Superior temporal gyrus (tissue), 1 donor: ENCODE measurements around the gene SLC35F3.

ENCODE experiments used
- DNase-seq: peaks from one replicate; pipeline ENCODE4 v3.0.0-alpha.2; 2016; ENCODE audit errors: extremely low spot score

Gene SLC35F3

DNA sequence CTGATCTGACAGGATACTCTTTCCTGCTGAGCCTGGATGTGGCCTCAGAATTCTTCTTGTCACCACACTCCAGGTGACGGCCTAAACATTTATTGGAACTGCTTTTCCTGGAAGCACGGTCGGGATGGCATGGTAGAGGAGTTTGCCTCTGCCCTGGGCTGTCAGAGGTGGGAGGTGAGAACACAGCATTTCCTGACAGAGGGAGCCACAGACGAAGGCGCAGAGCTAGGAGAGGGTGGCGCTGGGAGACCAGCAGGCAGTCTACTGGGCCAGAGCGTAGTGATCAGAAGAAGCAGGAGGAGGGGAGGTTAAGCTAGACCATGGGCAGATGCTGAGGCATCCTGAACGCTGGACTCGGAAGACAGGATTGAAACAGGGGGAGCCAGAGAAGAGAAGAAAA lies 315.2 kb downstream of the SLC35F3 start:
- no peak for DNase-seq

- DNase-seq, result no peak
These were observed 317.1 kb downstream of the SLC35F3 start for GRCh38 chr1:234221601-234222000.

GRCh38 chr1:234222561-234223280 lies 318.2 kb downstream of the SLC35F3 start:
- DNase-seq, result no peak

DNA sequence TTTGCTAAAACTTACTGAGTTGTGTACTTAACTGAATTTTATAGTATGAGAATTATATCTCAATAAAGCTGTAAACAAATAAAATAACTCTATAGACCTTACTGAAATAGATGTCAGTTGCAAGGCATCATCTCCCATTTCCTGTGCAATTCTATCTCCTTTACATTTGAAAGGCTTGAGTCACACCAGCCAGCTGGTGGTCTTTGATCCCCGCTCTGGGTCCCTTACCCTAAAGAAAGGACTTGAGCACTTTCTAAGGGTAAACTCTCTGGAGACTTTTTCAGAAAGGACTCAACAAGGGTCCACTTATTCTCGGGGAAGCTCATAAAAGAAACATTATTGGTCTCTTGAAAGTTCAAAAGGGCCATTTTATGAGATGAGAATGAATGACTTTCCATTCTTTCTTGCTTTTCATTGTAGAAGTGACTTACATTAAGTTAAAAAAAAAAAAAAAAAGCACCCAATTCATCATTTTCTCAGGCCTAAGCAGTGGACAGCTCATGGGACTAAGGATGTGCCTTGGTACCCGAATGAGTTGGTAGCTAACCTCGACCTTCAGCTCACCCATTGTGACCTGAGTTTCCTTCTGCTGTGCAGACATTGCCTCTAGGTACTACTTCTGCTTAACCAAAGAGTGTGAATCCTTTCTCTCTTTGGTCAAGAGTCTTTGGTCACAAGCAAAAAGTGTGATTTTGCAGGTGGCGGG lies 321.8 kb downstream of the SLC35F3 start:
- no peak for DNase-seq

DNA sequence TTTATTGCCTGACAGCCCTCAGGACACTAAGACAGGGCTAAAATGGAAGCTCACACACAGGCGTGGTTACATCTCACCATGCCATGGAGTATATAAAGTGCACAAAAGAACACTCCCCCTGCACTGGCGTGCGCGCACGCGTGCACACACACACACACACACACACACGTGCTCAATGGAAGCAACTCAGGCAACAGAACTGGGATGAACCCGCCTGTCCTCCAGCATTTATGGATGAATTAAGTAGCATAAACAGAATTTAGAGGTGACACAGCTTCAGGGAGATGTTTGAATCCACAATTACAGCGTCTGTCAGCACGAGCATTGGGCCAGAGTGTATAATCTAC lies 322.3 kb downstream of the SLC35F3 start:
- no peak for DNase-seq

DNA sequence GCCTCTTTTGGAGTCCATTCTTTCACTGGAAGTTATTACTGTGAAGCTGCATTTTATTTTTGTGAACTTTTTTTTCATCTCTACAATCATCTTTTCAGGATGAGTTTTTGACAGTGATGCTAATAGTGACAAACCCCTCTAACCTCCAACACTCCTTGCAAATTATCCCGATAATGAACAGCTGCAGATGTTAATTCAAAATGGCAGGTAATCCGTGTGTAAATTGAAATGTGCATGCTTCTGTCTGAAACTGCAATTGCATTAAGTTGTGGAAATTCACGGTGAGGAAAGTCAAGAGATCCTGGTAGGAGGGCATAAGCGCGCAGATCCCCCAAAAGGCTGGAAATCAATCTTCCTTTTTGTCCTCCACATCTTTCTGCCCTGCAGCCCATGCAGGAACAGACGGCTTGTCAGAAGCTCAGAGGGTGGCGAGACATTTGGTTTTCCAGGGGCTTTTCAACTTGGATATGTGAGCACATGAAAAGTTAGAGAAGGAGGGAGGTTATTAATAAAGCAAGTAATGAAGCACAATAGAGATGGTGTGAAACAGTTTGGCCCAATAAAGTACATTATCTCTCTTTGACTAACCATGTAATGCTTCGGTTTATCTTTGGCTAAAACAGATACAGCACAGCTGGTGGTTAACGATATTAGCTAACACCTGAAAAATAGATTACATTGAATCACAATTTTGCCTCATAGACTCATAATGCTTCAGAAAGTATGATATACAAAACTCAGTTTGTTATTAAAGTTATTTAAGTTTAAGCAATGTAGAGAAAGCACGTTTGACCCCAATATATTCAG lies 325.3 kb downstream of the SLC35F3 start:
- no peak for DNase-seq

DNA sequence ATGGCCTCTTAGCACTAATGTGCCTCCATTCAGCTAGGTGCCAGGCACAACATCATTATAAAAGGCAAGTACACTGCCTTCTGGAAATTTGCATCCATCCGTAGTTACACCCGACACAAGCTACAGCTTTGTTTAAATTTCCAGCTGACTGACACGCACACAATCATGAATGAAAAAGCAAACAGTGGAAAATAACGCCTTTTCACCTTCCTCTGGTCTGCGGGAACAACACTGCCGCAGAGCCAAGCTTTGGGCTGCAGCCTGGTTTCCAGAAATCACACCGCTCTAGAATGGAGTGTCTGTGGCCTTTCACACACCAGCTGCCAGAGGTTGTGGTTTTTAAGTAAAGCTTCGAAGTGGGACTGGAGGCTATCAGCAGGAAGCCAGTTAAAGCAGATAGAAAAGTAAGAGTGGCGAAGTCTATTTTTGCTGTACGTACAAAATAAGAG lies 326.0 kb downstream of the SLC35F3 start:
- DNase-seq, result peak; percentile 41

- DNase-seq, result no peak
These were observed 326.8 kb downstream of the SLC35F3 start for GRCh38 chr1:234231061-234231892.

GRCh38 chr1:234231893-234232276 lies 327.4 kb downstream of the SLC35F3 start:
- no peak for DNase-seq

DNA sequence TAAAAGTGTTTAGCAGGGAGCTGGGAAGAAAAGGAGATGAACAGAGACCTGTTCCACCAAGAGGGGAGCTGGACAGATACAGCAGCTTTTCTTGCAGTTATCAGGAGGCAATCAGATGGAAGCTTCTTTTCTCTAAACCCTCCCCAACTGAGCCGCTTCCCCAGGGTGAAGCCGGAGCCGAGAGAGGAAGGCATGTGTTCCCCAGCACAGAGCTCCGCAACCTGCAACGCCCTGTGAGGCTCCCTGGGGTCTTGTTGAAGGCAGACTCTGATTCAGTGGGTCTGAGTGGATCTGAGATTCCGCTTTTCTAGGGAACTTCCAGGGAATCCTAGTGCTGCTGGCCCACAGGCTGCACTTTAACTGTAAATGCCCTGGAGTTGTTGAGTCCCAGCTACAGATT lies 329.7 kb downstream of the SLC35F3 start:
- no peak for DNase-seq

DNA sequence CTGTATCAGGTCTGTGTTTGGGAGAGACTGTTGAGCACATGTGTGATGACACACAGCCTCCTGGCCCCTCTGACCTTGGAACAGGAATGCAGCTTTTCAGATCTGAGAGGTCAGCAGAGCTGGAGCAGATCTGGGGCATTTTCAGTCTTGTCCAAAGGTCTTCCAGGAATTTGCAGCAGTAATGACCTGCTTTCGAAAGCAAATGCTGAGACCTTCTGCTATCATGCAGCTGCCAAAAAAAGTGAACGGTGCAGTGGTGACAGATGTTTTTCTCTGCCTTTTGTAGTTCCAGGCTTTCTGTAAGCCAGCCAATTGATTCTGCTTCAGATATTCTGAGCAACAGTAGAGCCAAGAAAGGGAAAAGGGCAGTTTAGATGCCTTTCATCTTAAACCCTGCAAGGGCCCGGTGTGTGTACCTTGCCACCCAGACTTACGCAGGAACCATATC lies 331.0 kb downstream of the SLC35F3 start:
- no peak for DNase-seq

GRCh38 chr1:234237393-234237792 lies 332.9 kb downstream of the SLC35F3 start:
- DNase-seq, result no peak

- DNase-seq, result no peak
These were observed 333.6 kb downstream of the SLC35F3 start for GRCh38 chr1:234238060-234238459.

DNA sequence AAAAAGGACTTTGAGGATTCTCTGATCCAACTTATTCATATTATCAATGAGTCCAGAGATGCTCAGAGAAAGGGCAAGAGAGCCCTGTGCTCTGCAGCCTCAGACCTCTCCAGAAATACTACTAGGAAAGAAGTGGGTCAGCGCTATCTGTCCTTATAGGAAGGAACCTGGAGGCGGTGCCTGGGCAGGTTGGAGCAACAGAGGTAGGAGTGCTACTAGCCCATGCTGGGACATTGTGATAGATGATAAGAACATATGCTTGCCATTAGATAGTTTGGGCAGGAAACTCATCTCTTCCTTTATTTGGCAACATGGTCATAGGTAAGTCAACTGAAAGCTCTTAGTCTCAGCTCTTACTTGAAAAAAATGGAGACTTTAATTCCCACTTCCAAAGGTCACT lies 335.0 kb downstream of the SLC35F3 start:
- no peak for DNase-seq

DNA sequence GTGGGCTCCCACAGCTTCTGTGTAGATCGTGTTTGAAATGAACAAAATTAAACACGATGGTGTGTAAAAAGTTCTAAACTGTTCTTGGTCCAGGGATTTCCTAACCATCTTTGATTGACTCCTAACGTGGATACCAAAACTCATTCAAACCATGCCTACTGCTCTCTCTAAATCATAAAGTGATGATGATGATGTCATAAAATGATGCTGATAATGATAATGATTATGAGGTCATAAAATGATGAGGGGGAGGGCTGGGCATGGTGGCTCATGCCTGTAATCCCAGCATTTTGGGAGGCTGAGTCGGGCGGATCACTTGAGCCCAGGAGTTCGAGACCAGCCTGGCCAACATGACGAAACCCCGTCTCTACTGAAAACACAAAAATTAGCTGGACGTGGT lies 335.5 kb downstream of the SLC35F3 start:
- DNase-seq, result no peak

DNA sequence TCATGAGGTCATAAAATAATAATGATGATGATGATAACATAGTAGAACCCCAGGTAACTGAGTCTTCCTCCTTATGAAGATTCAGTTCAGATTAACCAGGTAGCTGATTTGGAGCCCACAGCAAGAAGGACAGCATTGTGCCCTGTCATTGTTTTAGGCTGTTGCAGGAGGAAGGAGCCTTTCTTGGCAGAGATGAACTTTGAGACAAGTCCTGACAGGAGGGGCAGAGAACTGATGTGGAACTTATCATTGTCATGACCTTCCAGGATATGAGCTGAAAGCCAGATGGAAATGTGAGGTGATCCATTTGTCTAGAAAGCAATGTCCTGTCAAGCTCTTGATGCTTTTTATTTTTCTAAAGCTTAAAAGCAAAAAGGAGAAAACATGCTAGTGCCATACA lies 336.2 kb downstream of the SLC35F3 start:
- no peak for DNase-seq

- DNase-seq, result no peak
These were observed 337.5 kb downstream of the SLC35F3 start for GRCh38 chr1:234241941-234242490.

- no peak for DNase-seq
These were observed 339.2 kb downstream of the SLC35F3 start for GRCh38 chr1:234243521-234244260.

GRCh38 chr1:234244482-234244881 lies 340.0 kb downstream of the SLC35F3 start:
- DNase-seq, result no peak

- DNase-seq, result no peak
These were observed 342.2 kb downstream of the SLC35F3 start for GRCh38 chr1:234246638-234247116.
